GM23248 (cell line): ENCODE measurements around the gene SLC8A1.

ENCODE experiments used
- EZH2 ChIP-seq: fragments of 200-600 bp; sonication (generic); IDR thresholded peaks from 2 replicates; pipeline ENCODE4 v1.6.1; 2018; ENCODE audit warnings: antibody characterized with exemption, mild to moderate bottlenecking; ENCODE audit not compliant: insufficient read depth, poor library complexity, severe bottlenecking
- EZH2phosphoT487 ChIP-seq: fragments of 200-600 bp; sonication (generic); IDR thresholded peaks from 2 replicates; pipeline ENCODE4 v1.6.1; 2018; ENCODE audit warnings: antibody characterized with exemption, moderate library complexity, mild to moderate bottlenecking, low read depth; ENCODE audit not compliant: insufficient read depth

DNA sequence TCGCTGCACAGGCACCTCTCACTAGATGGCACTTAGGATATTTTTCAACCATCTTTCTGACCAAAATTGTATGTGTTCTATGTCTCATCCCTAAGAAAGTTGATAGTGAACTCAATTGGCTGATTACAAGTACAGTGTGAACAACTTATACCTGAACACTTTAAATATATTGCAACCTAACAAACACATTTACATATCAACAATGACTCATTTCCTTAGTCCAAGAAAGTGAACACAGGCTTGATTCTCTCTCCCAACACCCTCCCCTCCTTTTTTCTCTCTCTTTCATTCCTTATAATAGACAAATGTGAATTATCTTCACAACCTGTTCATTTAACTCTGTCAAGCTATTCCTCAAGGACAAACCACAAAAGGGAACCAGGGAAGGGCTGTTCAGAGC is 192.0 kb downstream of the SLC8A1 start:
- TF ChIP-seq EZH2phosphoT487, result no peak
- no peak for TF ChIP-seq EZH2
